GM19351 (cell line): Measurements from ENCODE around the gene SNX1.
"Not testable (repeated sequence)": the region's sequence is repeated elsewhere in the genome, so short reads cannot be mapped to it uniquely, and the experiment has no call there.

Experiments
- ATAC-seq: cut with Tn5 transposase; IDR thresholded peaks from one replicate; pipeline ENCODE4 v1.9.1; 2021; ENCODE audit warnings: mild to moderate bottlenecking, moderate library complexity; ENCODE audit not compliant: unreplicated experiment

The SNX1 gene

DNA sequence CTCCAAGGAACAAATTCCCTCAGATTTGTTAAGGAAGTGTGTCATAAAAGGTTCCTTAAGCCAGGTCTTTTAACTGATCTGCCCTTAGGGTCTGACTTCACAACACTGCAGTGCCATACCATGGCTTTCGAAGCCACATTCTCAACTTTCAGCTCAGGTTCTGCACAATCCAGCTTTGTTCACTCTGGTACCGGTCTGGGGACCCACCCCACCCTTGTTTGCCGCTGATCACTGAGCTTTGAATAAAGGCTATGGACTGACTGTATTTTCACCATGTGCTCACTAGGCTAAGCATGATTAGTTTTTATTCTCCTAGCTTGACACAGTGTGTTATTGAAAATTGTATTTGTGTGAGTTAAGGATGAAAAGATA is 15.9 kb downstream of the SNX1 start:
- no peak for ATAC-seq

DNA sequence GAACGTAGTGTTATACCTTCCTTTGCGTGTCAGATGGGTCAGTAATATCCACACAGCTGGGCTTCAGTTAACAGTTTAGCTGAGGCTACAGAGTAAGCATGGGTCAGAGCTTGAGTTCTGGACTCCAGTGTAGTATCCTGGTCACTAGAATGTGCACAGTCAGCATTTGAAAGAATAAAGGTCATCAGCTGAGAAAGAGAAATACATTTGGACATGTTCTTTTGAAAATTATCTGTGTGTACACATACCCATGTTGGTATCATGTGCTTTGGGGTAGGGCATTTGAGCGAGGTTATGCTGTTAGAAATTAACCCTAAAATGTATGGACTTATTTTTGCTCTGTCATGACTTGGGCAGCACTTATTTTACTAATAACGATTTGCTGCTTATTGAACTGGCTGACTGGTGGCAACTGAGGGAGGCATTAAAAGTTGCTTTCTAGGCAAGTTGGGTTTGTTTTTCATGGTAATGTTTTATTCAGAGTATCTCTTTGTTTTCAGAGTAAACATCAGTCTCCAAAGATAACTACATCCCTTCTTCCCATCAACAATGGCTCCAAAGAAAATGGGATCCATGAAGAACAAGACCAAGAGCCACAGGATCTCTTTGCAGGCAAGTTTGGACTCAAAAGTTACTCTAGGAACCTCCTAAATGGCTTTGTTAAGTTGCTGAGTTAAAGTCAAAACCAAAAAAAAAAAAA is 16.4 kb downstream of the SNX1 start:
- ATAC-seq, result no peak

DNA sequence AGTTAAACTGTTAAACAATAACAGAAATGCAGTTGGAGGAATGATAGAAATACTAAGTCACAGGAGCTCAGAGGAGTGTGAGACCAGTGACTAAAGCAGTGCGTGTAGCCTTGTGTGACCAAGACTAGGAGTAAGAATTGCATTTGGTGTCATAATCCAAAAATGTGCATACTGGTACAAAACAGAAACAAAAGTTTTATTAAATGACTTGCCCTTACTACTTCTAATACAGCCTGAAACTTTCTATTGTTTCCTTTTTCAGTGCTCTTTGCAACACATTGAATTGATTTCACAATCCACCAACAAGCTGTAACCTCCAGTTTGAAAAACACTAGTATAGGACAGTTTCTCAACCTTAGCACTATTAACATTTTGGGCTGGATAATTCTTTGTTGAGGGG is 17.1 kb downstream of the SNX1 start:
- ATAC-seq, result no peak

DNA sequence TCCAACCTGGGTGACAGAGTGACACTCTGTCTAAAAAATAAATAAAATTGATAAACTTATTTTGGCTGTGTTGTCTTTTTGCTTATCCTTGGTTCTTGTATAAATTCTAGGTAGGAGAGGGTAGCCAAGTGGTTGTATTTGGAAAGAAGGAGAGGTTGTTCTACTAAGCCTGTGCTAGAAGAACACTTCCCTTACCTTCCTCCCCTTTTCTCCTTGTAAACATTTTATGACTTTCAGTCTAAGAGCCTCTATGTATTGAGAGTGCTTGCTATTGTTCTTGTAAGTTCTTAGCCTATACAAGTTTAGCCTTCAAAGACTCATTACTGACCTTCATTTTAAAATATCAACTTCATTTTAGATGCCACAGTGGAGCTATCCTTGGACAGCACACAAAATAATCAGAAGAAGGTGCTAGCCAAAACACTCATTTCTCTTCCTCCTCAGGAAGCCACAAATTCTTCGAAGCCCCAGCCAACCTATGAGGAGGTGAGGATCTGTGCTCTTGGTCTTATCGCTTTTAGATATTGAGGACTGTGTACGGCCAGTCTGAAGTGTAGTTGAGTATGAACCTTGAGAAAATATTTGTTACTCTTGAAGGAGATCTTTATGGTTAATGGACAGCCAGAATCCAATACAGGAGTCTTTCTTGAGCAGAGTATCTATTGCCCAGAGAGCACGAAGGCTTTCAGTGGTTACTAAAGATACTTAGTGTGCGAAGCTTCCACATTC is 22.1 kb downstream of the SNX1 start:
- ATAC-seq, result no peak

DNA sequence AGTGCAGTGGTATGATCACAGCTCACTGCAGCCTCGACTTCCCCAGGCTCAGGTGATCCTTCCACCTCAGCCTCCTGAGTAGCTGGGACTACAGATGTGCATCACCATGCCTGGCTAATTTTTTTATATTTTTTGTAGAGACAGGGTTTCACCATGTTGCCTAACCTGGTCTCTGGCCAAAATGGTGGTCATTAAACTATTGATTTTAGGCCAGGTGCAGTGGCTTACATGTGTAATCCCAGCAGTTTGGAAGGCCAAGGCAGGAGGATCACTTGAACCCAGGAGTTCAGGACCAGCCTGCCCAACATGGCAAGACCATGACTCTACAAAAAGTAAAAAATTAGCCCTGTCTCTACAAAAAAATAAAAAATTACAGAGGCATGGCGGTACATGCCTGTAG is 24.5 kb downstream of the SNX1 start:
- ATAC-seq, result not testable (repeated sequence)

DNA sequence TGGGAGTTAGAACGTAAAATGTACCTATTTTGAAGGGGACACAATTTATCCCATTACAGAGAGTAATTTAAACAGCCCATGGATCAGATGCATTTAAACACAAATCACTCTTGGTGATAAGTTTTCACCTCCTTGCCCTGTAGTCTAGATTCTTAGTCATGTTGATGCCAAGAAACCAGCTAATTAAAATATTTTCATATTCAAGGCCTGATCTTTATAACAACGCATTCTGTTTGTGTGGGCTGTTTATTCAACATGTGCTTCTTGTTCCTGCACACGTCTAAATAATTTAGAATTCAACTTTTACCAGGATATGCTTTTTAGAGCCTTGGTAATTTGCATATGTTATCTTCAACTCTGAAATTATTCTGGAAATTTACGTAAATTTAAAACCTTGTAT is 25.8 kb downstream of the SNX1 start:
- ATAC-seq, result no peak

DNA sequence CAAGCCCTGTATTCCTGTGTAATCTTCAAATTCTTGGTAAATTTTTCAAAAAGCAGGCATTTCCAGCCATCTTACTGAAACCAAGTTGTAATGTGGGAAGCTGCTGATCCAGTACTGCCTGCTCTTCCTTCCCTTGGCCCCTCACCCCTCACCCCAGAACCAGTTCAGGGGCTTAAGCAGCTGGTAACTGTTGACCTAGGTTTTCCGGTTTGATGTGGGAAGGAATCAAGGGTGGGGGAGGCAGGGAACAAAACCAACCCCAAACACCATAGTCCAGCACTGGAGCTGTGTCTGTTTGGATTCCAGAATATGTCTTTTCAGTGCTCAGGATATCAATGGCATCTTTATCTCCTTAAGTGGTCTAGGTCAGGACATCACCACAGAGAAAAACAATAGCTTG is 26.7 kb downstream of the SNX1 start:
- no peak for ATAC-seq

DNA sequence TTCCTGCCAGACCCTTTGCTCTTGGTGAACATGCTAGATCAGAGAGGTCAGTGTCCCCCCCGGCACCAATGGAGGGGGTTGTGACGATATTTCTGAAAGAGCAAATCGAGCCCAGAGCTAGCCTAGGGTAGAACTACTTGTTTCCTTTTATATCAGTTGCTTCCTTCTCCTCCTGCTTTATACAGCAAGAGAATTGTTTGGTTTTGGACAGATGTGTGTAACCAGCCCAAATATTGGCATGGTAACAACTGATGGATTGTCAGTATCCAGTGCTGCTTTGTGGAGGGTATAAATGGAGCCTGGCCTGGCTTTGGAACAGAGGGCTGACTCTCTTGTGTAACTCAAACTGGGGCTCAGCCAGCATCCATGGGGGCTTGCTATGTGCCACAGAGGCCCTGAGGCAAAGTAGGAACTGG is 27.2 kb downstream of the SNX1 start:
- no peak for ATAC-seq

DNA sequence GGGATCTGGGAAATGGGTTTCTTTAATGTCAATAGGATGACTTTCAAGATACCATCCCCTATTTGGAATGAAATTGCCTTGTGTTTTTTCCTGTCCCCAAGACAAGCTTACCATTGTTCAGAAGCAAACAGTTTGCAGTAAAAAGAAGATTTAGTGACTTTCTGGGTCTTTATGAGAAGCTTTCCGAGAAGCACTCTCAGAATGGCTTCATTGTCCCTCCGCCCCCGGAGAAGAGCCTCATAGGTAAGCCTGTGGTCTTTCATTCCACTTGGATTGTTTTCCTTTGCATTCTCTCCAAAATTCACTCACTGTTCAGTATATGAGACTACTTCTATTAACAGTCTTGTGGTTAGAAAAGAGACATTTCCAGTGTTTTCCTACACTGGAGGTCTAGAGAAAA is 30.2 kb downstream of the SNX1 start:
- ATAC-seq, result no peak

DNA sequence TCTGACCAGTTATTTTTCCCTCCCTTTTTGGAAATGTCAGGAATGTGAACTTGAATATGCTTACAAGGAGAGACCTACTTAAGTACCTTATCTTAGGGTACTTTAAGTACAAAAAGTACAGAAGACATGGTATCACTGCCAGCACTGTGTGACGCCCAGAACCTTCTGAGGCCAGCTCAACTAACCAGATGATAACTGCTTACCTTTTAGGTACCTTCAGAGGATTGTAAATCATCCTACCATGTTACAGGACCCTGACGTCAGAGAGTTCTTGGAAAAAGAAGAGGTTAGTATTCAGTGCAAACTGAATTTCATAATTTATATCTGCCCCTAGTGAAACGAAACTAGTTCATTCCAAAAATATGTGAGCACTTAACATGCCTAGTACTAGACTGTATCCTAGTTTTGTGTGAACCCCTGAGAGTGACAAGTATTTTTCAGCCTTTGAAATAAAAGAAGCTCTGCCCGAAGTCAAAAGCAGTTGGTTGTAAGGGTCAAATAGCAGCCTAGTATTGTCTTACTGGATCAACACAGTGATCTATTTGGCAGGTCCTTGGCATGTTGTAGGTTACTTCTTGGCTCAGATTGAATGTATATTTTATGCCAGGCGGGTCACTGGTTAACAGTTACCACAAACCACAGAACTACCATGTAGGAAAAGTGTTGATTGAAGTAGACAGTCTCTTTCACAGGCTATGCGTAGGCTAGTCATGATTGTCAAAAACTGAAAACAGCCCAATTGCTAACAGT is 31.9 kb downstream of the SNX1 start:
- ATAC-seq, result no peak

DNA sequence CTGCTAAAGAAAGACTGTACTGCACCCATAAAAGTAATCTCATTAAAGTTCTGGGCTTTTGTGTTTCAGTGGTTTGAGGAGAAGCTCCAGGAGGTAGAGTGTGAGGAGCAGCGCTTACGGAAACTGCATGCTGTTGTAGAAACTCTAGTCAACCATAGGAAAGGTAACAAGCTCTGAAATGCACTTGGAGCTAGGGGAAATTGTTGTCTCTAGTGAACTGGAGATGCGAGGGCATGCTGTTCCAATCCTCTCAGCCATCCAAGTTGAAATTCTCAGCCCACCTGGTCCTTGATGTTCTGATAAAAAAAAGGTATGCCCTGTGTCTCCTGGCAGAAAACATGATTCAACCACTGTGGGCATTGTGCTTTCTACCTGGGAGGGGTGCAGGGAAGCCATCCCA is 34.4 kb downstream of the SNX1 start:
- no peak for ATAC-seq

DNA sequence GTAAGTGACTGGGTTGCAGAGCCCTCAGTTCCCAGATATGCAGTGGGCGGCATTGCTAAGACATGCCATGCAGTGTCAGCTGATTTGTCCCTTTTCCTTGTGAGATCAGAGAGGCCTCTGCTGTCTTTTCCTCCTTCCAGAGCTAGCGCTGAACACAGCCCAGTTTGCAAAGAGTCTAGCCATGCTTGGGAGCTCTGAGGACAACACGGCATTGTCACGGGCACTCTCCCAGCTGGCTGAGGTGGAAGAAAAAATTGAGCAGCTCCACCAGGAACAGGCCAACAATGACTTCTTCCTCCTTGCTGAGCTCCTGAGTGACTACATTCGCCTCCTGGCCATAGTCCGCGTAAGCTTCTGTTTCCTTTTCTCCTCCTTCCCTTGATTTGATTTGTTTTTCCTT is 35.8 kb downstream of the SNX1 start:
- no peak for ATAC-seq

DNA sequence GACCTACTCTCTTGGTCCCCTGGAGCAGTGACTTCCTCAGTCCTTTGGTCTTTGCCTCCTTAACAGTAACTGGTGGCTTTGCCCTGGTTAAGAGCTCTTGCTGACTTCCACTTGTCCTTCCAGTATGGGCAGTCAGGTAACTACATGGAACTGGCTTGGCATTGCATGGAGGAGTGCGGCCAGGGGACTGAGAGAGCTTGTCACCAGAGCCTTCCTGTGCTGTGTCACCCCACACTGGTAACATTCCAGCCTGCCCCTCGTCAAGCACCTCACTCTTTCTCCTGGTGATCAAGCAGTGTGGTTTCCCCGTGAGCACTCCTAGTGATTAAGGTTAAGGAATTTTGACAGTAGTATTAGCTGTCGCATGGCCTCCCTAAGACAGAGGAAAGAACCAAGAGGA is 36.4 kb downstream of the SNX1 start:
- ATAC-seq, result no peak

DNA sequence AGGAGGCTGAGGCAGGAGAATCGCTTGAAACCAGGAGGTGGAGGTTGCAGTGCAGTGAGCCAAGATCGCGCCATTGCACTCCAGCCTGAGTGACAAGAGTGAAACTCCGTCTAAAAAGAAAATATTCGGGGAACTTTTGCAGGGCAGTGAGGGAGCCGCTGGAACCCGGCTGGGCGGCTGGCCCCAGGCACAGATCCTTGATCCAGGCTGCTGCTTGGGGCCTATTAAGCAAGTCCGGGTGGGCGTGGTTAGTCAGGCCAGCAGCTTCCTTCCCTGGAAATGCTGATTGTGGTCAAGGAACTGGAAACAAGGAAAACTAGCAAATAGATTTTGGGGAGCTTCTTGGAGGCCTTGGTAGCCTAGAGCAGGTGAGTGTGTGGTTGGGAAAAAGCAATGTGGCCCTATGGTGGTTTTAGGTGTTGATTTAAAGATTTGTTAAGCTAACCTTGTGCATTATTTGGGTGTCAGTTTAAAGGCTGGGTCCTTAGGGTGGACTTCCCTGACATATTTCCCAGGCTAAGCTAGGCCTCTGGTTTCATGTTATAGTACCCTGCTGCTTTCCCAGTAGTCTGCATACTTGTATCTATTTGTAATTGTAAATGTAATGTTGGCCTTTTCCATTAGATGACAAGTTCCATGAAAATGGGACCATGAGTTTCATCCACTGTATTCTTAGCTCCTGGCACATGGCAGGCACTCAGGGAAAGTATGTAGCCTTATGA is 38.0 kb downstream of the SNX1 start:
- ATAC-seq, result no peak

DNA sequence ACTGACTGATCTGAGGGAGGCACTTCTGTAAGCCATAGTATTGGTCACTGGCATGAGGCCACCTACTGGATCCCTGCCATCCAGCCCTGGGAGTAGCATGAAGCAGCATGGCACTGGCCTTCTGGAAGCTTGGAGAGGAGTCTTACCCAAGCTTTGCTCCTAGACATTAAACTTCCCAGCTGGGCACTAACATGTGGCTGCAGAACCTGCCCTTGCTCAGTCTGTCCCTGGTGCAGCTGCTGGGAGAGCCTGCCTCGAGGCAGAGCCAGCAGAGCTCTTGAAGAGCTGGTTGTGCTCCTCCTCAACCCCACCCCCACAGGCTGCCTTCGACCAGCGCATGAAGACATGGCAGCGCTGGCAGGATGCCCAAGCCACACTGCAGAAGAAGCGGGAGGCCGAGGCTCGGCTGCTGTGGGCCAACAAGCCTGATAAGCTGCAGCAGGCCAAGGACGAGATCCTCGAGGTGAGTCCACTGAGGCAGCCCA is 38.6 kb downstream of the SNX1 start:
- ATAC-seq, result no peak

DNA sequence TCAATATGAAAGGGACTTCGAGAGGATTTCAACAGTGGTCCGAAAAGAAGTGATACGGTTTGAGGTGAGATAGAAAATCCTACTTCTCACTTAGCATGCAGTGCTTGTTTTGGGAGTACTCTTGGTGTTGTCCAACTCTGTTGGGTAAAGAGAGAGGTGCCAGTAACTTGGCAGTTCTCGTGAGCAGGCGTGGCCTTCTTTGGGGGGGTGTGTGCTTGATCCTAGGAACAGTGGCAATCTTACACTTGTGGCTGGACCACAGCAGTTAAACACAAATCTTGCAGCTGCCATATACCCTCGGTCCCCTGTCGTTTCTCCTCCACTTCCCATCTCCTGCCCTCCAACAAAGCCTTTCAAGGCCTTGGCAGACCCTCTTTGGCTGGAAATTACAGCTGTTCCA is 40.6 kb downstream of the SNX1 start:
- ATAC-seq, result no peak

DNA sequence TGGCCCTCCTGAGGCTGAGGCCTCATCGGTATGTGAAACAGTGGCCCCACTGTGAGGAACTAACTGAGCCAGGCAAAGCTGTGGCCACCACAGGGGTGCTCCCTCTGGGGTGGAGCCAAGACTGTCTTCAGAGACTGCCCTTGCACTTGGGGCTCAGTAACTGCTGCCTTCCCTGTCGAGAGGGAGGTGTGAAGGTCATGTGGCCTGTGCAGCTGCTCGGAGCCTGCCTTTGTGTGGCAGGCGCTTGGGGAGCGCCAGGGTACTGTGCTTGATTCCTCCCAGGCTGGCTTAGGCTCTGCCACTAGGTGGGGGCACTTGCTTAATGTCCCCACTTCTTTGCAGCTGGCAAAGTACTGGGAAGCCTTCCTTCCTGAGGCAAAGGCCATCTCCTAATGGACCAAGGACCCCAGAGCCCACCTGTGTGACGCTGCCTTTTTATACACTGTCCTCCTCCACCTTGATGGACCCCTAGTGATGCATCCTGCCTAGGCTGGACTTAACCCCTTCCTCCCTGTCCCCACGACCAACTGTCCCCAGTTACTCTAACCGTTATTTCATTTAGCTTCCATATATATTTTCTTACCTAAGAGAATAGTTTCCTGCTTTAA is 41.5 kb downstream of the SNX1 start:
- ATAC-seq, result no peak

DNA sequence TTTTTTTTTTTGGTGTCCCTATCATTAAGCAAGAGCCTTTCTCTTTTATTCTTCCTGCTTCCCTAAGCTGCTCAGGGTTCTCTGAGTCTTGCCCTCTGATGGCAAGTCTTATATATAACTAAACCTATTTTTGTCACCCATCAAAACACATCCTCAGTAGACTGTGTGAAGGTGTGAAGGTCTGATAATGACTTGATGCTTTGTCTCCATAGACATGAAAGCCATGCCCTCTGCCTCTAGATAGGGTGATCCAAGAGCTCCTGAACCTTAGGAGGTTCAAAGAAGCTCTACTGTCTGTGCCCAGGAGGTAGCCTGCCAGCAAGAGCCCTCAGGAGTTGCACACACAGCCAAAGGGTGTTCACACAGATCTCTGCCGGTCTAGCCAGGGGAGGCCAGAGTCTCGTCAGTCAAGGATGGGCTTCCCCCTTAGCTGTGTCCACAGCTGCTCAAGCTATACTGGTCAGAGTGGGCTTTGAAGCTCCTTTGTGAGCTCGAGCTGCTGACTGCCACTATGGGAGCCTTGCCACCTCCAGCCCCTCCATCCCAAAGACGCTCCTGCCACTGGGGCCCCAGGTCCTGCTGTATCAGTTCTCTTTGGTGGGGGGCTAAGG is 42.7 kb downstream of the SNX1 start:
- no peak for ATAC-seq

DNA sequence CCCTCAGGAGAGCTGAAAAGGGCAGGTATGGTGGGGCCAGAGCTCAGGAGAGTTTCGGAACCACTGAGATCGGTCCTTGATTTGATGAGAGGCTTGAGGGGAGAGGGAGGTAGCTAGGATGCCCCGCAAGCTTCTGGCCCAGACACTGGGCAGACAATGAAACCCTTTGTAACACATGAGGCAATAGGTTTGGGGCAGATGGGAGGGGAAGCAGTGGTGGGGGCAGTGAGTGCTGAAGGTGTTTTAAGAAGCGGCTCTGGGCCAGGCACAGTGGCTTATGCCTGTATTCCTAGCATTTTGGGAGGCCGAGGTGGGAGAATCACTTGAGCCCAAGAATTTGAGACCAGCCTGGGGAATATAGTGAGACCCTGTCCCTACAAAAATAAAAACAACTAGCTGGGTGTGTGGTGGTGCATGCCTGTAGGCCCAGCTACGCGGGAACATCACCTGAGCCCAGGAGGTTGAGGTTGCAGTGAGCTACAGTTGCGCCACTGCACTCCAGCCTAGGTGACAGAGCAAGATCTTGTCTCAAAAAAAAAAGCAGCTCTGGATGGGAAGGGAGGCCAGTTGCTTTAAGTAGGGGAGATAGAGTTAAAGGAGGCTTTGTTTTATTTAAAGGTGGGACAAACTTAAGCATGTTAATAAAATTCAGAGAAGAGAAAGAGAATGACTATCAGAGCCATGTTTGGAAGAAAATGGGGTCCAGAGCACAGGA is 46.2 kb downstream of the SNX1 start:
- no peak for ATAC-seq

DNA sequence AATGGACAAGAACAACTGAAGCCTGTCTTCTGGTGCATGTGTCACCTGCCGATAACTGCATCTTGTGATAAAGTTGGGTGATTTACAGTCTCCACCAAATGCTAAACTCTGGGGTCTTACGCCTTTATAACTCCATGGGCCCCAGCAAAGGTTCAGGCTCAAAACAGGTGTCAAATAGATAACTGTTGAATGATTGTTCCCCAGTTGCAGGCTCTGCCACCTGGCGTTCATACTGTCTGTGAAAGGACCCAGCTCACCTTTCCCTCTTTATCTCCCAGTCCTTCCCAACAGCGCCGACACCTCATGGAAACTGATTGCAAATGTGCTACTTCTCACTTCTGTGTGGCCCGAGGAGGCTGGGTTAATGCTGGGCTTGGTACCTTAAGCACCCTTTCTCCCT is 47.5 kb downstream of the SNX1 start:
- ATAC-seq, result no peak
